AG09309 (cell line): ENCODE results near the gene TLR9.

ENCODE experiments used
- DNase-seq: peaks from one replicate; pipeline ENCODE4 v3.0.0-alpha.2; 2010; ENCODE audit warnings: low read depth
- H3K4me3 ChIP-seq: 2 replicates; pipeline ENCODE4 v1.5.1; 2011; ENCODE audit warnings: mild to moderate bottlenecking, low read depth, low read length, moderate library complexity; ENCODE audit not compliant: control insufficient read depth
- CTCF ChIP-seq: IDR thresholded peaks from 2 replicates; pipeline ENCODE4 v1.5.1; 2011; ENCODE audit warnings: mild to moderate bottlenecking, low read depth, low read length, inconsistent platforms; ENCODE audit not compliant: insufficient read depth, control insufficient read depth; ENCODE audit errors: missing control alignments

Gene TLR9

GRCh38 chr3:52200981-52201679 lies 24.3 kb downstream of the TLR9 start:
- no peak for TF ChIP-seq CTCF
- DNase-seq, result no peak
- H3K4me3 ChIP-seq, result no peak overlapping the region

GRCh38 chr3:52198643-52199608 lies 26.5 kb downstream of the TLR9 start:
- no peak for DNase-seq
- H3K4me3 ChIP-seq, result peak overlapping the region; percentile 81
- no peak for TF ChIP-seq CTCF

DNA sequence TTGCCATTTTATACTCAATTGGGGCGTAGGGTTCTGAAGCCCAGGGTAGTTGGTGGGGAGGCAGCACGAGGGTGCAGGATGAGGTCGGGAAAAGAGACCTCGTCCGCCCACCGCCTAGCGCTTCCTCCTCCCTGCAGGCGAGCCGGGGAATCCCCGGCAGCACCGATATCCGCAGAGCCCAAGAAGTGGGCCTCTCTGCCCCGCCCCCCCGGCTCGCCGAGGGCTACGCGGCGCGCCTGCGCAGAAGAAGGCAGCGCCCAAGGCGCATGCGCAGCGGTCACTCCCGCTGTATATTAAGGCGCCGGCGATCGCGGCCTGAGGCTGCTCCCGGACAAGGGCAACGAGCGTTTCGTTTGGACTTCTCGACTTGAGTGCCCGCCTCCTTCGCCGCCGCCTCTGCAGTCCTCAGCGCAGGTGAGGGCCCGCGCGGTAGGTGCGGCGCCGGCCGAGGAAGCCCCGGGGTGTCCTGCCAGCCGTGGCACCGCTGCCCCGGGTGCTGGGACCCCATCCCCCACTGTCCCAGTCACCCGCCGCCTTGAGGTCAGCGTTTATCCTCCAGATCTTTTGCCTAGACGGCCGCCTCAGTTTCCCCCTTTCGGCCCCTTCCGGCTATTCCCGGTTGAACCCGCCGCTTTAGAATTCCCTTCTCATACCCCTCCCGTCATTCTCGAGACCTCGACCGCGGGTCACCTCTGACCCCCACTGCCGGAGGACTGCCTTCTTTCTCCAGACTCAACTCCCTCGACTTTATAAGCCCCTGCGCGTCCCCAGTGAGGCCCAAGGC lies 27.4 kb downstream of the TLR9 start, which contains the start of gene ALAS1:
ALAS1 (plus strand) TSS at position 319 of the 784 bp plus-strand sequence. CDS start 1,082 bp downstream, outside the sequence.
- DNase-seq, result no peak
- peak within 1 kb of the TSS; percentile 81 for H3K4me3 ChIP-seq
- TF ChIP-seq CTCF, result no peak

DNA sequence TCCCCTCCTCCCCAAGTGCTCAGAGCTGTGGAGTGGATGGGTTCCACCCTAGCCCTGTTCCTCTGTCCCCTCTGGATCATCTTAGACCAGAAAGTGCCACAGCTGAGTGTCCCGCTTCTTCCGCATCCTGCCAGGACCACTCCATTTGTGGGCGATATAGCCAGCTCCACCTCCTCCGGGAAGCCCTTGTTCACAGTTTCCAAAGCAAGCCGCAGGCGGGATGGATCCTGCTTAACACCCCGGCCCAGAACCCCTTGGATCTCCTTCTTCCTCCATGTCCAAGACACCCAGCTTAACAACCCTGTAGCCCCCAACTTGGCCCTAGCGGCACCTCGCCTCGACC lies 28.0 kb downstream of the TLR9 start:
- DNase-seq, result no peak
- H3K4me3 ChIP-seq, result peak overlapping the region; percentile 81
- TF ChIP-seq CTCF, result no peak

- H3K4me3 ChIP-seq, result no peak overlapping the region
- TF ChIP-seq CTCF, result no peak
- DNase-seq, result no peak
Observed at GRCh38 chr3:52196977-52197376, 28.5 kb downstream of the TLR9 start.

GRCh38 chr3:52195823-52196331 lies 29.6 kb downstream of the TLR9 start:
- peak; percentile 62 for DNase-seq
- no peak for TF ChIP-seq CTCF
- H3K4me3 ChIP-seq, result no peak overlapping the region
